ENCODE measurements around the gene DDX51.

DDX51 gene, protein sequence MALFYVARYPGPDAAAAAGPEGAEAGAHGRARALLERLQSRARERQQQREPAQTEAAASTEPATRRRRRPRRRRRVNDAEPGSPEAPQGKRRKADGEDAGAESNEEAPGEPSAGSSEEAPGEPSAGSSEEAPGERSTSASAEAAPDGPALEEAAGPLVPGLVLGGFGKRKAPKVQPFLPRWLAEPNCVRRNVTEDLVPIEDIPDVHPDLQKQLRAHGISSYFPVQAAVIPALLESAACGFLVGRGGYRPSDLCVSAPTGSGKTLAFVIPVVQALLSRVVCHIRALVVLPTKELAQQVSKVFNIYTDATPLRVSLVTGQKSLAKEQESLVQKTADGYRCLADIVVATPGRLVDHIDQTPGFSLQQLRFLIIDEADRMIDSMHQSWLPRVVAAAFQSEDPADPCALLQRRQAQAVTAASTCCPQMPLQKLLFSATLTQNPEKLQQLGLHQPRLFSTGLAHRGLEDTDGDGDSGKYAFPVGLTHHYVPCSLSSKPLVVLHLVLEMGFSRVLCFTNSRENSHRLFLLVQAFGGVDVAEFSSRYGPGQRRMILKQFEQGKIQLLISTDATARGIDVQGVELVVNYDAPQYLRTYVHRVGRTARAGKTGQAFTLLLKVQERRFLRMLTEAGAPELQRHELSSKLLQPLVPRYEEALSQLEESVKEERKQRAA

DNA sequence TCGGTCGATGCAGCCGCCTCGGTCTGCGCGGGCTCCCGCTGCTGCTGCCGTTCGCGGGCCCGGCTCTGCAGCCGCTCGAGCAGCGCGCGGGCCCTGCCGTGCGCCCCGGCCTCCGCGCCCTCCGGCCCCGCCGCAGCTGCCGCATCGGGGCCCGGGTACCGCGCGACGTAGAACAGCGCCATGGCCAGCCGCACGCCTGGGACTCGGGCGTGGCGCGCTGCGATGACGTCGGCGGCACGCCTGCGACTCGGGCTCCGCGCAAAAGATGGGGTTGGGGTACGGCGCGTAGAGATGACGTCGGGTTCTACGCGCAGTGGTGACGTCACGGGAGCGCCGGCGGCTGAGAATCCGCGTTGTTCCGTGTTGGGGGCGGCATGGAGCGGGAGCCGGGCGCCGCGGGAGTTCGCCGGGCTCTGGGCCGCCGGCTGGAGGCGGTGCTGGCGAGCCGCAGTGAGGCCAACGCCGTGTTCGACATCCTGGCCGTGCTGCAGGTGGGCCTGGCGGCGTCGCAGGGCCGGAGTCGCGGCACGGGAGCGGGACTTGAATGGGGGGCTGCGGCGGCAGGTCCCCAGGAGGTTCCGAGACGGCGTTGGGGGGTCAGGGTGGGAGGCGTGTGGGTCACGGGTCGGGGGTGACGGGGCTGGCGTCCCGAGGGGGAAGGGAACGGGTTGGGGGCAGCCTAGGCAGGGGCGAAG lies at the start of gene DDX51, which contains the start of gene NOC4L:
Gene DDX51, minus strand, starts transcription at position 205 of the 695 bp plus-strand sequence. Its CDS starts 23 bp downstream, at position 182.
Gene NOC4L, plus strand, starts transcription at position 343 of the 695 bp plus-strand sequence. Its CDS starts 32 bp downstream, at position 375.
- TF ChIP-seq CTCF (IDR thresholded peaks at IDR 0.05; ENCODE audit: low read depth, low read length, missing control alignments) = no peak
- Histone ChIP-seq H3K36me3 (replicated peaks) (peaks cover 23% of the 10 kb centered on the region), H3K4me3 (ENCODE audit: low read depth, low read length) (peak within 1 kb of the TSS; percentile 80), H3K27ac (peak within 1 kb of the TSS; percentile 19), H3K27me3 (replicated peaks) (no peaks in the 10 kb centered on the region)
- in situ Hi-C loops (cut with HindIII; ENCODE audit: low pct_ligation_motif_present, low sequenced_read_pairs) = no loop called here
- DNase-seq = peak; percentile 91

DNA sequence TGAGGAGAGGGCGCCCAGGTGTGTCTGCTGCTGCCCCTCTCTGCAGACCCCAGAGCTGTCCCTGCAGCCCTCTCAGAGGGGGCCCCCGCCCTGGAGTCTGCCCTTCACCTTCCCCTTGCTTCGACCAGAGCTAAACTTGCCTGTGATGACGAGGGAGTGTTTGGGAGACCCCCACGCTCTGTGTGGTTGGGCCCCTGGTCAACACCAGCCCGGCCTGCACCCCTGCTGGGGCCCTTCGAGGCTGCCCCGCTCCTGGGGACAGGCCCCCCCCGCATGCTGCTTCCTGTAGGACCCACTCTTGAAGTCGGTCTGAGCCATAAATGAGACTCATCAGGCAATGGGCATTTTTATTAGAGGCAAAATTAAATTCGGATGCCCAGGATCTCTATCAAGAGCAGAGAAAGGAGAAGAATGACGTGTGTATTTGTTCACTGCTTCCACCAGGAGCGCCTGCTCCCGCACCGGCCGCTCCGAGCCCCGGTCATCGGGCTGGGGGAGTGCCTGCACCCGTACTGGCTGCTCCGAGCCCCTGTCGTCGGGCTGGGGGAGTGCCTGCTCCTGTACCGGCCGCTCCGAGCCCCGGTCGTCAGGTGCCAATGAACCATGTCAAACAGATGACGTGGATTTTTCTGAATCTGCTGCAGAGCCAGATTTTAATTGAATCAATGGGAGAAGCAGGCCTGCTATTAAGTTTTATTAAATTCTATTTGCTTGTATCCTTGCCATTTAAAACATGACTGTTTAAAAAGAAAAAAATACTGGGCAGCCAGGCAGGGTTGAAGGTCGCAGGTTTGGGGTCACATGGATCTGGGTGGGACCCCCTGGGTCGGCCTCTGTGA lies 47.8 kb upstream of the DDX51 start:
- Histone ChIP-seq H3K27ac (no peak overlapping the region), H3K36me3 (replicated peaks) (no peaks in the 10 kb centered on the region), H3K4me3 (ENCODE audit: low read depth, low read length) (no peak overlapping the region), H3K27me3 (replicated peaks) (peaks cover 2% of the 10 kb centered on the region)
- no peak for DNase-seq
- TF ChIP-seq CTCF (IDR thresholded peaks at IDR 0.05; ENCODE audit: low read depth, low read length, missing control alignments) = no peak
- in situ Hi-C loops (cut with HindIII; ENCODE audit: low pct_ligation_motif_present, low sequenced_read_pairs) = no loop called here

DNA sequence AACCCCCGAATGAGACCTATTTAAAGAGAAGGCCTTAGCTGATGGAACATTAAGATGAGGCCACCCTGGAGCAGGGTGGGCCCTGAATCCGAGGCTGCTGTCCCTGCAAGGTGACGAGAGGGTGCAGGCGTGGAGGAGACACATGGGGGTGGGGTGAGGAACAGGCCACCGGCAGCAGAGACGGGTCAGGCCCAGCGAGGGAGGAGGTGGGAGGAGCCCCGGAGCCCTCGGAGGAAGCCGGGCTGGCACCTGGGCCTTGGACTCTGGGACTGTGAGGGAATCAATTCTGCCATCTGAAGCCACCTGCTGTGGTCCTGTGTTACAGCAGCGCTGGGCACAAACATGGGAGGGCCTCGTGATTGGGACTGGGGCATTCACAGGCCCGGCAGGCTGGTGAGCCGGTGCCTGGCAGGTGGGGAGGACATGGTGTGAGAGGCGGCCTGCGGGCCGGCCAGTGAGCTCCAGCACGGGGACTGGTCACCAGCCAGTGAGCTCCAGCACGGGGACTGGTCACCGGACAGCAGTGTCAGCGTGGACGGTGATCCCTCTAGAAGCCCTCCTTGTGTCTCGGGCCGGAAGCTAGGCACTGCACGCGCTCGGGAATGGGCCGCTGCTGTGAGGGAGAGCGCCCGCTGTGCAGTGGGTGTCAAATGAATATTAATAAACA lies 46.8 kb upstream of the DDX51 start:
- no peak for DNase-seq
- no peak overlapping the region for H3K4me3 ChIP-seq (ENCODE audit: low read depth, low read length)
- H3K27me3 ChIP-seq (replicated peaks) = peaks cover 2% of the 10 kb centered on the region
- H3K36me3 ChIP-seq (replicated peaks) = no peaks in the 10 kb centered on the region
- no peak for TF ChIP-seq CTCF (IDR thresholded peaks at IDR 0.05; ENCODE audit: low read depth, low read length, missing control alignments)
- in situ Hi-C loops (cut with HindIII; ENCODE audit: low pct_ligation_motif_present, low sequenced_read_pairs) = no loop called here
- no peak overlapping the region for H3K27ac ChIP-seq

DNA sequence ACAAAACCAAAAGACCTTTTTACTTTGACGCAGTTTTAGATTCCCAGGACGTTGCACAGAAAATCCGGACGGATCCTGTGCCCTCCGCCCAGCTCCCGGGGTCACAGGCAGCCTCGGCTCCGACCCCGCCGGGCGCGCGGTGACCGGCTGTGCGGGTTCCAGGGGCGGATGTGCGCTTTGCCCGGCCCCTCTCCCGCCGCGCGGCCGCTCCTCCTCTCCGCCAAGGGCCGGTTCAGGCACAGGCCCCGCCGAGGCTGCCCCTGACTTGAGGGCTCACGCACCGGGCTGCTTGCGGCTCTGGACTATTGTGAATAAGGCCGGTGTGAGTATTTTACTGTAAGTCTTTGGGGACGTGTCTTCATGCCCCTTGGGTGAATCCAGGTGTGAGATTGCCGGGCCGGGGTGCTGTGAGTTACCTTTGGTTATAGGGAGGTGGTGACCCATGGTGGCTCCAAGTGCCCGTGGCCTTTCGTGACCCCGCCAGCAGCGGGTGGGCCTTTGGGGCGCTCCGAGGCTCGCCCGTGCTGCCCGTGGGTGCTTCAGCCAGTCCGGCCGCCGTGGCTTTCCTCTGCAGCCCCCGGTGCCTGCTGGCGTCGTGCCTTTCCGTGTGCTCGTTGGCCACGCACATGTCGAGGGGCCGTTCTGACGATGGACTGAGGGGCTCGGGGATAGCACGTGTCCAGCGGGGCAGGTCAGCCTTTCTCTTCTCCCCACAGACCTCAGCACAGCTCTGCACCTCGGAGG lies 46.1 kb upstream of the DDX51 start:
- no peak for TF ChIP-seq CTCF (IDR thresholded peaks at IDR 0.05; ENCODE audit: low read depth, low read length, missing control alignments)
- DNase-seq = no peak
- peak overlapping the region; percentile 52 for H3K4me3 ChIP-seq (ENCODE audit: low read depth, low read length)
- in situ Hi-C loops (cut with HindIII; ENCODE audit: low pct_ligation_motif_present, low sequenced_read_pairs) = no loop called here
- H3K27me3 ChIP-seq (replicated peaks) = peaks cover 5% of the 10 kb centered on the region
- H3K36me3 ChIP-seq (replicated peaks) = no peaks in the 10 kb centered on the region
- no peak overlapping the region for H3K27ac ChIP-seq
